Stomach smooth muscle (tissue), 2 donors: ENCODE results near the gene BUB3.

Source experiments
- H3K27ac ChIP-seq: one replicate; pipeline ENCODE4 v1.7.0; 2013; ENCODE audit warnings: mild to moderate bottlenecking, low read length, inconsistent platforms
- H3K27me3 ChIP-seq, 2 donors: one replicate each; pipeline ENCODE4 v1.7.0; 2013; ENCODE audit warnings: low read length in 2 of 2; ENCODE audit not compliant: insufficient read depth in 2 of 2, control insufficient read depth in 1 of 2
- H3K36me3 ChIP-seq, 2 donors: one replicate each; pipeline ENCODE4 v1.7.0; 2013; ENCODE audit warnings: low read length in 2 of 2; ENCODE audit not compliant: control insufficient read depth in 2 of 2, insufficient read depth in 2 of 2
- H3K4me1 ChIP-seq: one replicate; pipeline ENCODE4 v1.7.0; 2013; ENCODE audit warnings: low read length; ENCODE audit not compliant: control insufficient read depth, insufficient read depth
- H3K4me3 ChIP-seq, 2 donors: one replicate each; pipeline ENCODE4 v1.7.0; 2013; ENCODE audit warnings: low read length in 2 of 2
- H3K9ac ChIP-seq, 2 donors: one replicate each; pipeline ENCODE4 v1.7.0; 2013; ENCODE audit warnings: low read length in 2 of 2, mild to moderate bottlenecking in 1 of 2
- H3K9me3 ChIP-seq, 2 donors: one replicate each; pipeline ENCODE4 v1.7.0; 2013; ENCODE audit warnings: low read length in 2 of 2; ENCODE audit not compliant: control insufficient read depth in 2 of 2
- donor health status: healthy.
- donor health status: Pancreatic carcinoma.

The BUB3 gene

GRCh38 chr10:123142701-123143161 lies 11.5 kb upstream of the BUB3 start:
- Histone ChIP-seq H3K4me1 (peaks cover 5% of the 10 kb centered on the region), H3K36me3 (no peaks in the 10 kb centered on the region), H3K27me3 (peaks cover 86 to 99% of the 10 kb centered on the region in 2 donors), H3K4me3 (no peak overlapping the region), H3K9ac (no peak overlapping the region), H3K27ac (no peak overlapping the region), H3K9me3 (no peaks in the 10 kb centered on the region)

- peaks cover 84 to 99% of the 10 kb centered on the region in 2 donors for H3K27me3 ChIP-seq
- H3K9me3 ChIP-seq = no peaks in the 10 kb centered on the region
- no peak overlapping the region for H3K27ac ChIP-seq
- no peaks in the 10 kb centered on the region for H3K36me3 ChIP-seq
- H3K4me3 ChIP-seq = no peak overlapping the region
- H3K4me1 ChIP-seq = peaks cover 9% of the 10 kb centered on the region
- H3K9ac ChIP-seq = no peak overlapping the region
Observed at GRCh38 chr10:123143162-123143824, 10.9 kb upstream of the BUB3 start.

GRCh38 chr10:123143825-123144168 lies 10.4 kb upstream of the BUB3 start:
- H3K36me3 ChIP-seq = no peaks in the 10 kb centered on the region
- no peaks in the 10 kb centered on the region for H3K9me3 ChIP-seq
- H3K27me3 ChIP-seq = peaks cover 86 to 100% of the 10 kb centered on the region in 2 donors
- no peak overlapping the region for H3K27ac ChIP-seq
- no peak overlapping the region for H3K9ac ChIP-seq
- H3K4me1 ChIP-seq = peaks cover 9% of the 10 kb centered on the region
- no peak overlapping the region for H3K4me3 ChIP-seq

- no peak overlapping the region for H3K4me3 ChIP-seq
- H3K9me3 ChIP-seq = no peaks in the 10 kb centered on the region
- H3K27ac ChIP-seq = no peak overlapping the region
- peaks cover 84 to 100% of the 10 kb centered on the region in 2 donors for H3K27me3 ChIP-seq
- H3K4me1 ChIP-seq = peaks cover 15% of the 10 kb centered on the region
- no peak overlapping the region for H3K9ac ChIP-seq
- no peaks in the 10 kb centered on the region for H3K36me3 ChIP-seq
Observed at GRCh38 chr10:123144697-123145541, 9.3 kb upstream of the BUB3 start.

GRCh38 chr10:123145542-123146012 lies 8.6 kb upstream of the BUB3 start:
- H3K27ac ChIP-seq = no peak overlapping the region
- H3K4me3 ChIP-seq = no peak overlapping the region
- no peaks in the 10 kb centered on the region for H3K36me3 ChIP-seq
- H3K9ac ChIP-seq = no peak overlapping the region
- peaks cover 19% of the 10 kb centered on the region for H3K4me1 ChIP-seq
- H3K27me3 ChIP-seq = peaks cover 84 to 100% of the 10 kb centered on the region in 2 donors
- H3K9me3 ChIP-seq = no peaks in the 10 kb centered on the region

GRCh38 chr10:123146013-123146893 lies 7.9 kb upstream of the BUB3 start:
- H3K9ac ChIP-seq = no peak overlapping the region

GRCh38 chr10:123146894-123147634 lies 7.1 kb upstream of the BUB3 start:
- Histone ChIP-seq H3K9ac (no peak overlapping the region), H3K27me3 (peaks cover 83 to 100% of the 10 kb centered on the region in 2 donors), H3K9me3 (no peaks in the 10 kb centered on the region), H3K36me3 (no peaks in the 10 kb centered on the region), H3K4me1 (peaks cover 27% of the 10 kb centered on the region), H3K27ac (no peak overlapping the region), H3K4me3 (no peak overlapping the region)

More at GRCh38 chr10:123146013-123146893, 7.9 kb upstream of the BUB3 start:
- H3K4me1 ChIP-seq = peaks cover 25% of the 10 kb centered on the region
- no peak overlapping the region for H3K27ac ChIP-seq
- no peaks in the 10 kb centered on the region for H3K36me3 ChIP-seq
- no peak overlapping the region for H3K4me3 ChIP-seq
- peaks cover 84 to 100% of the 10 kb centered on the region in 2 donors for H3K27me3 ChIP-seq
- no peaks in the 10 kb centered on the region for H3K9me3 ChIP-seq

GRCh38 chr10:123147635-123148413 lies 6.4 kb upstream of the BUB3 start, which contains the start of gene HMX2:
Gene HMX2 (plus strand): TSS chr10:123148136. CDS start chr10:123148379, 243 bp downstream.
- no peak within 1 kb of the TSS for H3K4me3 ChIP-seq
- no peak within 1 kb of the TSS for H3K9ac ChIP-seq
- no peak within 1 kb of the TSS for H3K27ac ChIP-seq
- H3K4me1 ChIP-seq = peaks cover 25% of the 10 kb centered on the region
- H3K36me3 ChIP-seq = no peaks in the 10 kb centered on the region
- no peaks in the 10 kb centered on the region for H3K9me3 ChIP-seq
- H3K27me3 ChIP-seq = peaks cover 79 to 100% of the 10 kb centered on the region in 2 donors

GRCh38 chr10:123148414-123149161 lies 5.6 kb upstream of the BUB3 start:
- peaks cover 25% of the 10 kb centered on the region for H3K4me1 ChIP-seq
- peaks cover 78 to 98% of the 10 kb centered on the region in 2 donors for H3K27me3 ChIP-seq
- H3K9me3 ChIP-seq = no peaks in the 10 kb centered on the region
- no peaks in the 10 kb centered on the region for H3K36me3 ChIP-seq
- no peak overlapping the region for H3K27ac ChIP-seq
- H3K4me3 ChIP-seq = no peak overlapping the region
- no peak overlapping the region for H3K9ac ChIP-seq
